Effector memory CD4-positive, alpha-beta T cell (primary cell): ENCODE results near the gene SCYL3.
"Not testable (repeated sequence)": the region's sequence is repeated elsewhere in the genome, so short reads cannot be mapped to it uniquely, and the experiment has no call there.

Experiments used
- DNase-seq, 3 donors: peaks; one replicate each; pipeline ENCODE4 v3.0.0-alpha.2; 2020
- H3K27ac ChIP-seq: 2 replicates; pipeline ENCODE4 v1.7.0; 2013; ENCODE audit warnings: mild to moderate bottlenecking, low read length, moderate library complexity; ENCODE audit not compliant: insufficient read depth, poor library complexity, severe bottlenecking
- H3K27me3 ChIP-seq: replicated peaks from 2 replicates; pipeline ENCODE4 v1.7.0; 2013; ENCODE audit warnings: mild to moderate bottlenecking, low read length; ENCODE audit not compliant: insufficient read depth, control insufficient read depth, poor library complexity, severe bottlenecking
- H3K36me3 ChIP-seq: 2 replicates; pipeline ENCODE4 v1.7.0; 2013; ENCODE audit warnings: mild to moderate bottlenecking, low read length, moderate library complexity; ENCODE audit not compliant: control insufficient read depth, insufficient read depth
- H3K4me1 ChIP-seq: 2 replicates; pipeline ENCODE4 v1.7.0; 2013; ENCODE audit warnings: low read length, mild to moderate bottlenecking; ENCODE audit not compliant: control insufficient read depth, insufficient read depth, poor library complexity, severe bottlenecking
- H3K4me3 ChIP-seq: 2 replicates; pipeline ENCODE4 v1.7.0; 2013; ENCODE audit warnings: low read length, low read depth, mild to moderate bottlenecking; ENCODE audit not compliant: insufficient read depth, poor library complexity, severe bottlenecking
- H3K9me3 ChIP-seq: 2 replicates; pipeline ENCODE4 v1.7.0; 2013; ENCODE audit warnings: mild to moderate bottlenecking, low read length, moderate library complexity; ENCODE audit not compliant: control insufficient read depth

SCYL3 gene

DNA sequence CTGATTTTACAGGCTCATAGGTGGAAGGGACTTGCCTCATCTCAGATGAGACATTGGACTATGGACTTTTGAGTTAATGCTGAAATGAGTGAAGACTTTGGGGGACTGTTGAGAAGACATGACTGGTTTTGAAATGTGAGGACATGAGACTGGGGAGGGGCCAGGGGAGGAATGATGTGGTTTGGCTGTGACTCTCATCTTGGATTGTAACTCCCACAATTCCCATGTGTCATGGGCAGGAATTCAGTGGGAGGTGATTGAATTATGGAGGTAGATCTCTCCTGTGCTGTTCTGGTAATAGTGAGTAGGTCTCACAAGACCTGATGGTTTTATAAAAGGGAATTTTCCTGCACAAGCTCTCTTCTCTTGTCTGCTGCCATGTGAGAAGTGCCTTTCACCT is 20.8 kb downstream of the SCYL3 start:
- no peaks in the 10 kb centered on the region for H3K9me3 ChIP-seq
- peaks cover 91% of the 10 kb centered on the region for H3K36me3 ChIP-seq
- no peak overlapping the region for H3K27ac ChIP-seq
- H3K27me3 ChIP-seq, result no peaks in the 10 kb centered on the region
- H3K4me1 ChIP-seq, result no peaks in the 10 kb centered on the region
- no peak overlapping the region for H3K4me3 ChIP-seq
- DNase-seq, result no peak

DNA sequence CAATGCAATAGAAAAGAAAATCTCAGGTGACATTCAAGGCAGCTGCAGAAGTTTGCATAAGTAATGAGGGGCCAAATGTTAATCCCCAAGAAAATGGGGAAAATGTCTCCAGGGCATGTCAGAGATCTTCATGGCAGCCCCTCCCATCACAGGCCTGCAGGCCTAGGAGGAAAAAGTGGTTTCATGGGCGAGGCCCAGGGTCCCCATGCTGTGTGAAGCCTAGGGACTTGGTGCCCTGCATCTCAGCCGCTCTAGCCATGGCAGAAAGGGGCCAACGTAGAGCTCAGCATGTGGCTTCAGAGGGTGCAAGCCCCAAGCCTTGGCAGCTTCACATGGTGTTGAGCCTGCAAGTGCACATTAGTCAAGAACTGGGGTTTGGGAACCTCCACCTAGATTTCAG is 21.7 kb downstream of the SCYL3 start:
- peaks cover 91% of the 10 kb centered on the region for H3K36me3 ChIP-seq
- not testable (repeated sequence) for H3K4me1 ChIP-seq, H3K27ac ChIP-seq, H3K27me3 ChIP-seq, H3K4me3 ChIP-seq, H3K9me3 ChIP-seq, DNase-seq

GRCh38 chr1:169869426-169869825 is 24.3 kb downstream of the SCYL3 start:
- H3K27ac ChIP-seq, result no peak overlapping the region
- H3K4me1 ChIP-seq, result no peaks in the 10 kb centered on the region
- peaks cover 91% of the 10 kb centered on the region for H3K36me3 ChIP-seq

DNA sequence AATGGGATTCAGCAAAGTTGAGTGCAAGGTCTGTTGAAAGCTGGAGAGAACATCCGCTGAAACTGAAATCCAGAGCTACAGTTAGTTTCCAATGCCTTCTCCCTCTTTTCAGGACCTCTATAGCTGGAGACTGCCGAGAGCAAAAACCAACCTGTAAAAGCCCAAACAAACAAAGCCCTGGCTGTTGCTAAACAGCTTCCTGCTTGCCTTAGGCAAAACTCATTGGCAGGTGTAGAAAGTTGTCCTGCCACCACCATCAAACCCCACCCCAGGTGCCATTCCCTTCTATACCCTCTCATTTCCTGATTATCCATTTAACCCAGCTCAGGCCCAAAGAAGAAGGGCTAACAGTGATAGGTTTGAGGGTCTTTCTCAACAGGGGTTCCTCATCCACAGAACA is 24.7 kb downstream of the SCYL3 start:
- Histone ChIP-seq H3K36me3 (peaks cover 91% of the 10 kb centered on the region), H3K4me3 (no peak overlapping the region), H3K4me1 (no peaks in the 10 kb centered on the region), H3K9me3 (no peaks in the 10 kb centered on the region), H3K27ac (no peak overlapping the region), H3K27me3 (no peaks in the 10 kb centered on the region)
- DNase-seq, result no peak

More at GRCh38 chr1:169869426-169869825, 24.3 kb downstream of the SCYL3 start:
- H3K27me3 ChIP-seq, result no peaks in the 10 kb centered on the region
- no peak overlapping the region for H3K4me3 ChIP-seq
- H3K9me3 ChIP-seq, result no peaks in the 10 kb centered on the region
- no peak for DNase-seq

DNA sequence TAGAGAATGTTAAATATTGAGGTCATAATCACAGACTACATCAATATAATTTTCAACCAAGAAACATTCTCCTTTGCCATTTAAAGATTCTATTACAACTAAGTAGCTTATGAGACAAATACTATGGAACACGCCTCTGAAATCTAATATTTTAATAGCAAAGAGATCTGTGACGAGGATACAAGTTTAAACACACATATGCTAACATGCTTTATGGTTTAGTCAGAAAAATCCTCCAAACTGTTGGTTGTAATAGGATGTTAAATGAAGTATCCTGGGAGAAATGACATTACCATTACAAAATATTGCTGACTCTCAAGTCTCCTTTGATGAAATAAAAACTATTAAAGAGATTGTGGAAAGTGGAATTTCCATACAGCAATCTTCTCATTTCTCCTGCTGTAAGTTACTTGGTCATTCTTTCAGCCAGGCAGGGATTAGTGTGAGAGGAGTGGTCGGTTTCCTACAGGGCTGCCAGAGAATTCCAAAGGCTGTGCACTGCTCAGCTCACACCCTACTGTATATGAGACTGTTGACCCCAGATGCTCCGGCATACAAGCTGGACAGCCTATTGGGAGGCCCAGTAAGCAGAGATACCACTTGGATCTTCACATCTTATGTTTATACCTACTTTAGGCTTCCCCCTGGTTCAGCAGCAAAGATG is 26.6 kb downstream of the SCYL3 start:
- Histone ChIP-seq H3K4me3 (no peak overlapping the region), H3K9me3 (no peaks in the 10 kb centered on the region), H3K27me3 (no peaks in the 10 kb centered on the region), H3K36me3 (peaks cover 90% of the 10 kb centered on the region), H3K27ac (no peak overlapping the region), H3K4me1 (no peaks in the 10 kb centered on the region)
- no peak for DNase-seq

DNA sequence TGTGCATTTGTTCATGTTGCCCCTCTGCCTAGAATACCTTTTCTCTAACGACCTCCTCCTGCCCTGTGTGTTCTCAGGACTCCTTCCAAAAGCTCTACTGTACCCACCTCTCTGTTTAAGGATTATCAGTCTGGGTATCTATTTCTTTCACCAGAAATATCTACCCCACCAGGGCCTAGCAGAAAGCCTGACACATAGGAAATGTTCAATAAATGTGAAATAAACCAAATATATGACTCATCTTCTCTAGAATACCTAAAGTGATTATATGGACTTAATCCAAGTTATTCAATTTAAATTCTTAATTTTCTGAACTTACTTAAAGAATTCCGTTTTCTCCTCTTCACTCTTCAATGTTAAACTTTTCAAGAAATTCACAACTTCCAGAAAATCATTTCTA is 27.1 kb downstream of the SCYL3 start:
- peaks cover 91% of the 10 kb centered on the region for H3K36me3 ChIP-seq

DNA sequence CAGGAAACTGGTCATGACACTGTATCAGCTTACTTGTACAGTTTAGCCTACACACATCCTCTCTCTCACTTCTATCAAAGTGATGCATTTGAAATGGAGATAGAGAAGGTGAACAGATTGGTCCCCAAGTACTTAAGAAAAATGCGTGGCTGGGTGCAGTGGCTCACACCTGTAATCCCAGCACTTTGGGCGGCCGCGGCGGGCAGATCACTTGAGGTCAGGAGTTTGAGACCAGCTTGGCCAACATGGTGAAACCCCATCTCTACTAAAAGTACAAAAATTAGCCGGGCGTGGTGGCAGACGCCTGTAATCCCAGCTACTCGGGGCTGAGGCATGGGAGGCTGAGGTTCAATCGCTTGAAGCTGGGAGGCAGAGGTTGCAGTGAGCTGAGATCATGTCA is 29.2 kb downstream of the SCYL3 start:
- H3K9me3 ChIP-seq, H3K27ac ChIP-seq, H3K4me1 ChIP-seq, DNase-seq, H3K4me3 ChIP-seq, H3K27me3 ChIP-seq: not testable (repeated sequence)
- H3K36me3 ChIP-seq, result peaks cover 90% of the 10 kb centered on the region

More for the DNA sequence above, 27.1 kb downstream of the SCYL3 start:
- Histone ChIP-seq H3K4me3 (no peak overlapping the region), H3K27ac (no peak overlapping the region), H3K9me3 (no peaks in the 10 kb centered on the region), H3K4me1 (no peaks in the 10 kb centered on the region), H3K27me3 (no peaks in the 10 kb centered on the region)
- DNase-seq, result no peak

DNA sequence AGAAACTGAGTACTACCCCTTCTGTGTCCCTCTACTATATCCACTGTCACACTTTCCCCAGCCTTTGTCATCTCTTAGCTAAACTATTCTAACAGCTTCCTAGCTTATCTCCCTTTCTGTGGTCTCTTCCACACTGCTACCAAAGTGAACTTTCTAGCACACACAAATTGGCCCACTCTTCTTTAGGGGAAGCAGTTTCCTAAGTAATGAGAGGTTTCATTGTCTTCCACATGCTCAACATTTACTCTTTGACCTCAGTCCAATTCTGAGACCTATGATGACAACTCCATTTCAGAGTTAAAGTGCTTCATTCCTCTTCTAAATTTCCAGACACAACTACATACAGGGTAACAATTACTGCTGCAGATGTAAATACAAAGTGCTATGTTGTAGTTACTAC is 32.9 kb downstream of the SCYL3 start:
- DNase-seq, result no peak
- Histone ChIP-seq H3K4me3 (no peak overlapping the region), H3K9me3 (no peaks in the 10 kb centered on the region), H3K27ac (no peak overlapping the region), H3K4me1 (no peaks in the 10 kb centered on the region), H3K36me3 (peaks cover 79% of the 10 kb centered on the region), H3K27me3 (no peaks in the 10 kb centered on the region)

DNA sequence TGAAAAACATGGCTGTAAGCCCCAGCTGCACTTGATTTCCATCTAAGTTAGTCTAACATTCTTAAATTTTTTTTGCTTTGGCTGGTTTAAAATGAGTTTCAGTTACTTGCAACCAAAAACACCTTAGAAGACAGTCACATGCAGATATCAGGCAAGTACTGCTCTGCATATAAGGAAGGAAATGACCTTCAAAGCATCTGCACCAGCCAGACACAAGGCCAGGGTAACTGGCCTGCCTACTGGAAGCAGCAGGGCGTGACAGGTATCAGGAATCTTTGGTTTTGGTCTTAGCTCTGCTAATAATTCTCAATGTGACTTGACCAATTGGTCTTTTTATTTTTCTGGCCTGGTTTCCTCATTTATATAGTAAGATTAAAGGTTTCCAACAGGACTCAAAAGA is 33.5 kb downstream of the SCYL3 start:
- Histone ChIP-seq H3K27ac (no peak overlapping the region), H3K4me1 (no peaks in the 10 kb centered on the region), H3K9me3 (no peaks in the 10 kb centered on the region), H3K4me3 (no peak overlapping the region), H3K36me3 (peaks cover 78% of the 10 kb centered on the region), H3K27me3 (no peaks in the 10 kb centered on the region)
- DNase-seq, result no peak

DNA sequence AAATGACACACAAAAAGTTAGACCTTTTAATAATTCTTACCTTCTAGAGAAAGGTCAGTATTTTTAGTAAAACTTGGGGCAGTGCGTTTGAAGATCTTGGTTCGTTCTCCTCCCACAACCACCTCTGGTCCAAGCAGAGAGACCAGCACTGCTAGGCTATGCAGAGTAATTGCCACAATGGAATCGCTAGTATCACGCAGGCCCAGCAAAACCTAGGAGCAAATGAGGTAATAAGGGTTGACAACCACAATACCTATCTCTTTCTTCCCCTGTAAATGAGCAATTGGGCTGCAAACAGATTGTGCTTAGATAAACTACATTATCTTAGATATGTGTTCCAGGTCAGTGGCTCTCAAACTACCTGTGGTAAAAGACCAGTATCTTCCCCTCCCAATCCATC is 34.7 kb downstream of the SCYL3 start:
- no peak overlapping the region for H3K27ac ChIP-seq
- H3K9me3 ChIP-seq, result no peaks in the 10 kb centered on the region
- DNase-seq, result no peak
- no peaks in the 10 kb centered on the region for H3K27me3 ChIP-seq
- peaks cover 80% of the 10 kb centered on the region for H3K36me3 ChIP-seq
- no peak overlapping the region for H3K4me3 ChIP-seq
- H3K4me1 ChIP-seq, result no peaks in the 10 kb centered on the region
